Neural progenitor cell (in vitro differentiated cells): ENCODE measurements around the gene PLA2R1. TPM values are rescaled to one million over a fixed set of nuclear protein-coding genes. Genes with fewer than 3 reads are reported as not detected.
A peak's percentile ranks its signal among the peaks of the same experiment; 100 is the strongest.

Source experiments
- DNase-seq: peaks from one replicate; pipeline ENCODE4 v3.0.0-alpha.2; 2016; ENCODE audit warnings: low spot score
- H2AFZ ChIP-seq: fragments of 200-600 bp; sonication (generic); replicated peaks from 2 replicates; pipeline ENCODE4 v1.6.1; 2016; ENCODE audit warnings: antibody characterized with exemption
- H3F3A ChIP-seq: fragments of 200-600 bp; sonication (generic); 2 replicates; pipeline ENCODE4 v1.6.1; 2016; ENCODE audit warnings: antibody characterized with exemption, low read depth
- H3K27ac ChIP-seq: fragments of 200-600 bp; sonication (generic); 2 replicates; pipeline ENCODE4 v1.5.1; 2016; ENCODE audit warnings: mild to moderate bottlenecking
- H3K27me3 ChIP-seq: fragments of 200-600 bp; sonication (generic); 2 replicates; pipeline ENCODE4 v1.6.1; 2016; ENCODE audit warnings: mild to moderate bottlenecking, moderate library complexity
- H3K36me3 ChIP-seq: fragments of 200-600 bp; sonication (generic); 2 replicates; pipeline ENCODE4 v1.5.1; 2016
- H3K4me1 ChIP-seq: fragments of 200-600 bp; sonication (generic); 2 replicates; pipeline ENCODE4 v1.6.1; 2016; ENCODE audit warnings: mixed run types
- H3K4me2 ChIP-seq: fragments of 200-600 bp; sonication (generic); 2 replicates; pipeline ENCODE4 v1.6.1; 2016
- H3K4me3 ChIP-seq: fragments of 200-600 bp; sonication (generic); 2 replicates; pipeline ENCODE4 v1.5.1; 2016
- H3K79me2 ChIP-seq: fragments of 200-600 bp; sonication (generic); 2 replicates; pipeline ENCODE4 v1.6.1; 2016; ENCODE audit warnings: low read depth
- H3K9ac ChIP-seq: fragments of 200-600 bp; sonication (generic); 2 replicates; pipeline ENCODE4 v1.6.1; 2016
- H3K9me3 ChIP-seq: fragments of 200-600 bp; sonication (generic); 2 replicates; pipeline ENCODE4 v1.5.1; 2016; ENCODE audit warnings: low read depth
- H4K20me1 ChIP-seq: fragments of 200-600 bp; sonication (generic); 2 replicates; pipeline ENCODE4 v1.6.1; 2016; ENCODE audit warnings: low read depth
- H3K27ac Mint-ChIP-seq: 3 replicates; pipeline ENCODE4 v1.8.0; 2021; ENCODE audit warnings: mixed read lengths
- H3K27me3 Mint-ChIP-seq: 2 replicates; pipeline ENCODE4 v1.8.0; 2022; ENCODE audit warnings: low read depth, mild to moderate bottlenecking, inconsistent platforms, moderate library complexity, mixed read lengths; ENCODE audit not compliant: insufficient read depth
- H3K36me3 Mint-ChIP-seq: 3 replicates; pipeline ENCODE4 v1.8.0; 2021; ENCODE audit warnings: mixed read lengths
- H3K4me1 Mint-ChIP-seq: 3 replicates; pipeline ENCODE4 v1.8.0; 2021; ENCODE audit warnings: mixed read lengths
- H3K4me3 Mint-ChIP-seq: 3 replicates; pipeline ENCODE4 v1.8.0; 2021; ENCODE audit warnings: mild to moderate bottlenecking, moderate library complexity, mixed read lengths
- H3K9me3 Mint-ChIP-seq: 3 replicates; pipeline ENCODE4 v1.8.0; 2020; ENCODE audit warnings: mixed read lengths
- CTCF ChIP-seq: fragments of 200-600 bp; sonication (generic); IDR thresholded peaks from 2 replicates; pipeline ENCODE4 v1.5.1; 2017; ENCODE audit warnings: antibody characterized with exemption, mild to moderate bottlenecking
- EZH2 ChIP-seq: fragments of 200-600 bp; sonication (generic); IDR thresholded peaks from 2 replicates; pipeline ENCODE4 v1.6.1; 2017; ENCODE audit warnings: antibody characterized with exemption, mild to moderate bottlenecking, moderate library complexity
- EZH2phosphoT487 ChIP-seq: fragments of 200-600 bp; sonication (generic); IDR thresholded peaks from 2 replicates; pipeline ENCODE4 v1.6.1; 2017; ENCODE audit warnings: antibody characterized with exemption
- total RNA-seq: library from RNA; depleted of rRNA; stranded (reverse); fragments of >200 nt; gene quantifications from 2 replicates; pipeline ENCODE4 v1.2.3, GENCODE V29; 2015; ENCODE audit warnings: low replicate concordance

Gene PLA2R1
- total RNA-seq, 1 donor from 2014 or later: 0.45 TPM

- Histone ChIP-seq H3K4me2 (no peak overlapping the region), H3F3A (no peaks in the 10 kb centered on the region), H3K9me3 (no peaks in the 10 kb centered on the region), H4K20me1 (no peaks in the 10 kb centered on the region), H3K27me3 (no peaks in the 10 kb centered on the region), H3K4me3 (no peak overlapping the region), H3K27ac (no peak overlapping the region), H3K79me2 (no peaks in the 10 kb centered on the region), H3K4me1 (no peaks in the 10 kb centered on the region), H2AFZ (no peak overlapping the region), H3K36me3 (no peaks in the 10 kb centered on the region), H3K9ac (no peak overlapping the region)
- H3K4me1 Mint-ChIP-seq: no peaks in the 10 kb centered on the region
- DNase-seq: no peak
- TF ChIP-seq EZH2phosphoT487 (no peak), EZH2 (no peak), CTCF (no peak)
- H3K9me3 Mint-ChIP-seq: peaks cover 9% of the 10 kb centered on the region
- peaks cover 2% of the 10 kb centered on the region for H3K27me3 Mint-ChIP-seq
- no peak overlapping the region for H3K27ac Mint-ChIP-seq
- no peaks in the 10 kb centered on the region for H3K36me3 Mint-ChIP-seq
- no peak overlapping the region for H3K4me3 Mint-ChIP-seq
These were observed 129.2 kb downstream of the PLA2R1 start for GRCh38 chr2:159933040-159933726.

GRCh38 chr2:159926695-159927094, 135.7 kb downstream of the PLA2R1 start:
- Histone ChIP-seq H3F3A (no peaks in the 10 kb centered on the region), H3K4me3 (no peak overlapping the region), H3K9me3 (no peaks in the 10 kb centered on the region), H3K79me2 (no peaks in the 10 kb centered on the region), H3K36me3 (no peaks in the 10 kb centered on the region), H3K4me1 (no peaks in the 10 kb centered on the region), H3K4me2 (no peak overlapping the region), H3K27me3 (no peaks in the 10 kb centered on the region), H3K27ac (no peak overlapping the region), H2AFZ (peak overlapping the region; percentile 28), H4K20me1 (no peaks in the 10 kb centered on the region), H3K9ac (no peak overlapping the region)
- peaks cover 17% of the 10 kb centered on the region for H3K4me1 Mint-ChIP-seq
- H3K27ac Mint-ChIP-seq: no peak overlapping the region
- TF ChIP-seq EZH2phosphoT487 (no peak), EZH2 (no peak), CTCF (peak; percentile 27)
- H3K4me3 Mint-ChIP-seq: no peak overlapping the region
- no peak for DNase-seq
- no peaks in the 10 kb centered on the region for H3K36me3 Mint-ChIP-seq
- H3K27me3 Mint-ChIP-seq: peaks cover 5% of the 10 kb centered on the region
- H3K9me3 Mint-ChIP-seq: peaks cover 7% of the 10 kb centered on the region

- peaks cover 22% of the 10 kb centered on the region for H3K4me1 Mint-ChIP-seq
- DNase-seq: no peak
- no peaks in the 10 kb centered on the region for H3F3A ChIP-seq
- H3K4me3 Mint-ChIP-seq: no peak overlapping the region
- no peaks in the 10 kb centered on the region for H3K9me3 ChIP-seq
- peaks cover 4% of the 10 kb centered on the region for H3K27me3 ChIP-seq
- H3K9ac ChIP-seq: no peak overlapping the region
- H3K4me1 ChIP-seq: no peaks in the 10 kb centered on the region
- H3K4me3 ChIP-seq: no peak overlapping the region
- H3K79me2 ChIP-seq: no peaks in the 10 kb centered on the region
- H3K36me3 ChIP-seq: no peaks in the 10 kb centered on the region
- peaks cover 5% of the 10 kb centered on the region for H3K27me3 Mint-ChIP-seq
- peaks cover 7% of the 10 kb centered on the region for H3K9me3 Mint-ChIP-seq
- no peak overlapping the region for H3K27ac Mint-ChIP-seq
- no peaks in the 10 kb centered on the region for H3K36me3 Mint-ChIP-seq
- no peaks in the 10 kb centered on the region for H4K20me1 ChIP-seq
- no peak overlapping the region for H2AFZ ChIP-seq
- H3K4me2 ChIP-seq: no peak overlapping the region
- H3K27ac ChIP-seq: no peak overlapping the region
- TF ChIP-seq EZH2phosphoT487 (no peak), CTCF (no peak), EZH2 (no peak)
These were observed 136.4 kb downstream of the PLA2R1 start for GRCh38 chr2:159925975-159926374.
